Activated gamma-delta T cell treated with Interleukin-2 at 50 U/mL for 16 hours (primary cell): ENCODE data around the gene FTCD.
"Not testable (repeated sequence)": the region's sequence is repeated elsewhere in the genome, so short reads cannot be mapped to it uniquely, and the experiment has no call there.

Source experiments
- DNase-seq: peaks from one replicate; pipeline ENCODE4 v3.0.0-alpha.2; 2020

Gene FTCD

GRCh38 chr21:46171585-46171984 lies 16.2 kb upstream of the FTCD start:
- DNase-seq = no peak

- DNase-seq = not testable (repeated sequence)
These were observed 15.2 kb upstream of the FTCD start for GRCh38 chr21:46170436-46171193.

GRCh38 chr21:46168659-46169386 lies 13.4 kb upstream of the FTCD start:
- DNase-seq = no peak

- DNase-seq = no peak
These were observed 12.9 kb upstream of the FTCD start for GRCh38 chr21:46168238-46168637.

- DNase-seq = no peak
These were observed 9.7 kb upstream of the FTCD start for GRCh38 chr21:46165098-46165497.

- no peak for DNase-seq
These were observed 8.0 kb upstream of the FTCD start for GRCh38 chr21:46163380-46163779.

- no peak for DNase-seq
These were observed 6.5 kb upstream of the FTCD start for GRCh38 chr21:46161633-46162592.

GRCh38 chr21:46160907-46161632 lies 5.7 kb upstream of the FTCD start:
- no peak for DNase-seq

- no peak for DNase-seq
These were observed 5.2 kb upstream of the FTCD start for GRCh38 chr21:46160657-46160906.

GRCh38 chr21:46159841-46160656 lies 4.7 kb upstream of the FTCD start:
- no peak for DNase-seq

GRCh38 chr21:46159390-46159789 lies 4.0 kb upstream of the FTCD start:
- no peak for DNase-seq

GRCh38 chr21:46158666-46159300 lies 3.4 kb upstream of the FTCD start:
- DNase-seq = no peak

- DNase-seq = no peak
These were observed 2.6 kb upstream of the FTCD start for GRCh38 chr21:46157987-46158451.

GRCh38 chr21:46157396-46157986 lies 2.1 kb upstream of the FTCD start:
- no peak for DNase-seq

GRCh38 chr21:46156678-46157077 lies 1.3 kb upstream of the FTCD start:
- DNase-seq = no peak

GRCh38 chr21:46156378-46156645 lies 933 bp upstream of the FTCD start:
- no peak for DNase-seq

GRCh38 chr21:46154955-46155513 lies 345 bp downstream of the FTCD start:
- no peak for DNase-seq

- DNase-seq = no peak
These were observed 1.0 kb downstream of the FTCD start for GRCh38 chr21:46154155-46154954.

- DNase-seq = no peak
These were observed 1.9 kb downstream of the FTCD start for GRCh38 chr21:46153247-46154154.
